ENCODE results near the gene RBBP8NL. TPM values are rescaled to one million over a fixed set of nuclear protein-coding genes. Genes with fewer than 3 reads are reported as not detected.

The RBBP8NL gene
- total and polyA plus RNA-seq, 2 donors (not counting 1 experiment from before 2014, with no cell fraction given), result not detected

DNA sequence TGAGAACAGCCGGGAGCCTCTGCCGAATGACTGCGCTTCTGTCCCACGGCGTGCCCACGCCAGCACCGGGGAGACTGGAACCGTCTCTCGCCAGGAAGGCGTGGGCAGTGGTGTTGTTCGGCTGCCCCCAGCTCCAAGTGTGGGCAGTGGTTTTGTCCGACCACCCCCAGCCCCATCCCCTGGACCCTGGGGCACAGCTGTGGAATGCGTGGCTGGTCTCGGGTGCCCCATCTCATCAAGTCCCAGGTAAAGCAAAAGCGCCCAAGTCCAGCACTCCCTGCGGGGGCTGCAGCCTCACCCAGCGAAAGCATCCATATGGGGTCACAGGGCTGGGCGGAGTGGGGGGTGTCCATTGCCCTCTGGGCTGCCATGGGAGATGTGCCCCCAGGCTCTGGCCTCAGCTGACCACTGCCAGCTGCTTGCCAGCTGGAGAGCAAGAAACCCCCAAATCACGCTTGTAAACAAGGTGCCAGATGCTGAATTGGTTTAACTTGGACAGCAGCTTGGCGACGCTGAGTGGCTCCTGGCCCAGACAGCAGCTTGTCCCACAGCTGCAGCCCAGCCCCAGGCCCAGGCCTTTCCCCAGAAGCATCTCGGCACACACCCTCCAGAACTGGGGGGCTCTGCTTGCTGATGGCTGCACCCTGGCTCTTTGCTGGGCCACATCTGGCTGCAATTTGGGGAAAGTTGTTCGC is 24.7 kb downstream of the RBBP8NL start:
- Histone ChIP-seq H3K79me2 (ENCODE audit: control insufficient read depth, insufficient read depth, low read length) (peaks cover 2% of the 10 kb centered on the region), H3K36me3 (ENCODE audit: control insufficient read depth, insufficient read depth, low read length) (no peaks in the 10 kb centered on the region), H3K27me3 (ENCODE audit: control insufficient read depth, insufficient read depth, low read length) (no peaks in the 10 kb centered on the region), H3K4me2 (ENCODE audit: extremely low read depth, insufficient read depth, low read length) (no peak overlapping the region), H2AFZ (ENCODE audit: low read length) (no peak overlapping the region), H4K20me1 (ENCODE audit: control insufficient read depth, extremely low read depth, insufficient read depth, low read length) (no peaks in the 10 kb centered on the region), H3K4me3 (replicated peaks in 1 of 4; ENCODE audit: control extremely low read depth in 1 of 4, insufficient read depth in 1 of 4, low read depth in 3 of 4, low read length in 4 of 4) (no peak overlapping the region), H3K9ac (ENCODE audit: insufficient read depth, low read length) (no peak overlapping the region), H3K27ac (ENCODE audit: insufficient read depth, low read length) (no peak overlapping the region), H3K9me3 (ENCODE audit: control insufficient read depth, insufficient read depth, low read depth, low read length) (no peaks in the 10 kb centered on the region), H3K4me1 (ENCODE audit: control insufficient read depth, extremely low read depth, insufficient read depth, low read length) (peaks cover 11% of the 10 kb centered on the region)
- DNase-seq (ENCODE audit: low read depth in 2 of 2), result no peak
- TF ChIP-seq EZH2 (IDR thresholded peaks at IDR 0.05; ENCODE audit: low read length, missing control alignments), result no peak
- TF ChIP-seq, protein P1, sequence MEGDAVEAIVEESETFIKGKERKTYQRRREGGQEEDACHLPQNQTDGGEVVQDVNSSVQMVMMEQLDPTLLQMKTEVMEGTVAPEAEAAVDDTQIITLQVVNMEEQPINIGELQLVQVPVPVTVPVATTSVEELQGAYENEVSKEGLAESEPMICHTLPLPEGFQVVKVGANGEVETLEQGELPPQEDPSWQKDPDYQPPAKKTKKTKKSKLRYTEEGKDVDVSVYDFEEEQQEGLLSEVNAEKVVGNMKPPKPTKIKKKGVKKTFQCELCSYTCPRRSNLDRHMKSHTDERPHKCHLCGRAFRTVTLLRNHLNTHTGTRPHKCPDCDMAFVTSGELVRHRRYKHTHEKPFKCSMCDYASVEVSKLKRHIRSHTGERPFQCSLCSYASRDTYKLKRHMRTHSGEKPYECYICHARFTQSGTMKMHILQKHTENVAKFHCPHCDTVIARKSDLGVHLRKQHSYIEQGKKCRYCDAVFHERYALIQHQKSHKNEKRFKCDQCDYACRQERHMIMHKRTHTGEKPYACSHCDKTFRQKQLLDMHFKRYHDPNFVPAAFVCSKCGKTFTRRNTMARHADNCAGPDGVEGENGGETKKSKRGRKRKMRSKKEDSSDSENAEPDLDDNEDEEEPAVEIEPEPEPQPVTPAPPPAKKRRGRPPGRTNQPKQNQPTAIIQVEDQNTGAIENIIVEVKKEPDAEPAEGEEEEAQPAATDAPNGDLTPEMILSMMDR (conservative IDR thresholded peaks at IDR 0.05 in 1 of 2, IDR thresholded peaks at IDR 0.05 in 1 of 2; ENCODE audit: low read depth in 1 of 2, low read length in 2 of 2), result no peak

DNA sequence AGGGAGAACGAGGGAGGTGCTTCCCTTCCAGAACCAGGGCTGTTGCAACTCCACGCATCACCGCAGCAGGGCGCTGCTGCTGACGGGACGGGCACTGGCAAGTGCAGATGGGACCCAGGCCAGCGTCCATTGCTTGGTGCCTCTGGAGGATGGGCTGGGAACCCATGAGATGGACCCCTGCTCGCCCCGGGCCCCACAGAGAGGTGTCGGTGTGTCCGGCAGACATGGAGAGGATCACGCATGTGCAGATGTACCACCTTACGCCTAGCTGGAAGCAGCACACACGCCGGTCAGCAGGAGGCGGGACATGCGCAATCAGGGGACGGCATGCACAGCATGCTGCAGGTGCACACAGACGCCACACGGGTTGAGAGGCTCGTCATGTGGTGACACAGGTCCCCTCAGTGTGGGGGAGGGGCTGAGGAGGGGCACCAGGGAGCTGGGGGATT is 26.0 kb downstream of the RBBP8NL start:
- TF ChIP-seq, protein P1 (conservative IDR thresholded peaks at IDR 0.05 in 1 of 2, IDR thresholded peaks at IDR 0.05 in 1 of 2; ENCODE audit: low read depth in 1 of 2, low read length in 2 of 2), result no peak
- no peak for TF ChIP-seq EZH2 (IDR thresholded peaks at IDR 0.05; ENCODE audit: low read length, missing control alignments)
- no peaks in the 10 kb centered on the region for H3K9me3 ChIP-seq (ENCODE audit: control insufficient read depth, insufficient read depth, low read depth, low read length)
- no peak overlapping the region for H3K4me3 ChIP-seq (replicated peaks in 1 of 4; ENCODE audit: control extremely low read depth in 1 of 4, insufficient read depth in 1 of 4, low read depth in 3 of 4, low read length in 4 of 4)
- H3K27ac ChIP-seq (ENCODE audit: insufficient read depth, low read length), result no peak overlapping the region
- peaks cover 9% of the 10 kb centered on the region for H3K4me1 ChIP-seq (ENCODE audit: control insufficient read depth, extremely low read depth, insufficient read depth, low read length)
- H2AFZ ChIP-seq (ENCODE audit: low read length), result no peak overlapping the region
- H3K9ac ChIP-seq (ENCODE audit: insufficient read depth, low read length), result no peak overlapping the region
- H3K36me3 ChIP-seq (ENCODE audit: control insufficient read depth, insufficient read depth, low read length), result no peaks in the 10 kb centered on the region
- DNase-seq (ENCODE audit: low read depth in 2 of 2), result no peak
- H3K4me2 ChIP-seq (ENCODE audit: extremely low read depth, insufficient read depth, low read length), result no peak overlapping the region
- no peaks in the 10 kb centered on the region for H4K20me1 ChIP-seq (ENCODE audit: control insufficient read depth, extremely low read depth, insufficient read depth, low read length)
- no peaks in the 10 kb centered on the region for H3K27me3 ChIP-seq (ENCODE audit: control insufficient read depth, insufficient read depth, low read length)
- H3K79me2 ChIP-seq (ENCODE audit: control insufficient read depth, insufficient read depth, low read length), result no peaks in the 10 kb centered on the region

DNA sequence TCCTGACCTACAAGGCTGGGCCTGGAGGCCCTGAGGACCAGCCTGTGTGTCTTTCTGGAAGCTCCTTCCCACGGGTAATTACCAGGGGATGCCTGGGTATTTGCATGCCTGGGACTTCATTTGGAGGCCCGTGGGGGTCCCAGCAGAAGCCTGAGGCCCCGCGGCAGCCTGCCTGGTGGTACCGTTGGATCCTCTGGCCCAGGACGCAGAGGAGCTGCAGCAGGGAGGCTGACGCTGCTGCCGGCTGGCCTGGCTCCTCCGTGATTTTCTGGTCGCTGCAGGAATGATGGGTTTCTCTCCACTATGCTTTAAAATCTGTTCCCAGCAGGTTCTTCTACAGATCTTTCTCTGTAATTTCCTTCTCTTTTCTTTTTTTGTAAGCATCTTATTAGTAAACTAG is 26.8 kb downstream of the RBBP8NL start:
- H3K4me1 ChIP-seq (ENCODE audit: control insufficient read depth, extremely low read depth, insufficient read depth, low read length), result peaks cover 2% of the 10 kb centered on the region
- H3K27me3 ChIP-seq (ENCODE audit: control insufficient read depth, insufficient read depth, low read length), result no peaks in the 10 kb centered on the region
- H4K20me1 ChIP-seq (ENCODE audit: control insufficient read depth, extremely low read depth, insufficient read depth, low read length), result no peaks in the 10 kb centered on the region
- DNase-seq (ENCODE audit: low read depth in 2 of 2), result no peak
- H3K4me3 ChIP-seq (replicated peaks in 1 of 4; ENCODE audit: control extremely low read depth in 1 of 4, insufficient read depth in 1 of 4, low read depth in 3 of 4, low read length in 4 of 4), result no peak overlapping the region
- no peaks in the 10 kb centered on the region for H3K9me3 ChIP-seq (ENCODE audit: control insufficient read depth, insufficient read depth, low read depth, low read length)
- no peaks in the 10 kb centered on the region for H3K79me2 ChIP-seq (ENCODE audit: control insufficient read depth, insufficient read depth, low read length)
- H3K36me3 ChIP-seq (ENCODE audit: control insufficient read depth, insufficient read depth, low read length), result no peaks in the 10 kb centered on the region
- no peak overlapping the region for H3K27ac ChIP-seq (ENCODE audit: insufficient read depth, low read length)
- H2AFZ ChIP-seq (ENCODE audit: low read length), result no peak overlapping the region
- TF ChIP-seq EZH2 (IDR thresholded peaks at IDR 0.05; ENCODE audit: low read length, missing control alignments), result no peak
- TF ChIP-seq, protein P1 (conservative IDR thresholded peaks at IDR 0.05 in 1 of 2, IDR thresholded peaks at IDR 0.05 in 1 of 2; ENCODE audit: low read depth in 1 of 2, low read length in 2 of 2), result no peak
- H3K4me2 ChIP-seq (ENCODE audit: extremely low read depth, insufficient read depth, low read length), result no peak overlapping the region
- no peak overlapping the region for H3K9ac ChIP-seq (ENCODE audit: insufficient read depth, low read length)

Data from fibroblast of lung (primary cell).